Measurements from ENCODE around the gene GGTLC2.

GRCh38 chr22:22680396-22680795 is 36.0 kb downstream of the GGTLC2 start:
- TF ChIP-seq POLR2AphosphoS5 (IDR thresholded peaks at IDR 0.05; ENCODE audit: low read depth, low read length) (no peak), TAF1 (IDR thresholded peaks at IDR 0.05; ENCODE audit: low read depth, low read length) (no peak), POLR2A (IDR thresholded peaks at IDR 0.05; ENCODE audit: low read depth, low read length) (no peak), POU2F2 (IDR thresholded peaks at IDR 0.05; ENCODE audit: low read depth, low read length) (no peak)

Measured in GM12891 (cell line).